SK-N-SH treated with all-trans-retinoic acid at 6 μM for 48 hours (cell line): ENCODE measurements around the gene ABCD1.

Source experiments
- ARNTL ChIP-seq: fragments of 450-650 bp; formaldehyde crosslinking; IDR thresholded peaks from 2 replicates; pipeline ENCODE4 v1.5.0; 2020; ENCODE audit warnings: low read depth, mild to moderate bottlenecking, moderate library complexity, borderline replicate concordance
- CREB5 ChIP-seq: fragments of 250-450 bp; sonication (Bioruptor Pico); IDR thresholded peaks from 2 replicates; pipeline ENCODE4 v1.5.1; 2020; ENCODE audit warnings: low read depth, mild to moderate bottlenecking, moderate library complexity
- OSR1 ChIP-seq: fragments of 250-450 bp; sonication (Bioruptor Pico); IDR thresholded peaks from 2 replicates; pipeline ENCODE4 v1.8.0; 2022; ENCODE audit warnings: moderate library complexity, mild to moderate bottlenecking, inconsistent platforms
- TSHZ2 ChIP-seq: fragments of 250-450 bp; sonication (Bioruptor Pico); IDR thresholded peaks from 2 replicates; pipeline ENCODE4 v1.5.0; 2020; ENCODE audit warnings: mild to moderate bottlenecking, moderate library complexity
- ZFP30 ChIP-seq: fragments of 450-650 bp; formaldehyde crosslinking; IDR thresholded peaks from 2 replicates; pipeline ENCODE4 v1.5.0; 2022; ENCODE audit warnings: mild to moderate bottlenecking, moderate library complexity
- ZNF8 ChIP-seq: fragments of 450-650 bp; formaldehyde crosslinking; IDR thresholded peaks from 2 replicates; pipeline ENCODE4 v1.5.0; 2020; ENCODE audit warnings: mild to moderate bottlenecking, moderate library complexity

GRCh38 chrX:153734871-153735270, 10.2 kb downstream of the ABCD1 start:
- TF ChIP-seq ARNTL (CRISPR knock-in tag) = no peak
- TF ChIP-seq ZFP30 (CRISPR knock-in tag) = no peak
- no peak for TF ChIP-seq OSR1 (CRISPR knock-in tag)
- TF ChIP-seq CREB5 (CRISPR knock-in tag) = no peak
- no peak for TF ChIP-seq ZNF8 (CRISPR knock-in tag)
- no peak for TF ChIP-seq TSHZ2 (CRISPR knock-in tag)
